GM06990 (cell line): ENCODE results near the gene PCDHA5.
"Not testable (repeated sequence)": the region's sequence is repeated elsewhere in the genome, so short reads cannot be mapped to it uniquely, and the experiment has no call there.

Experiments used
- DNase-seq: peaks from one replicate; pipeline ENCODE4 v3.0.0-alpha.2; 2011; ENCODE audit not compliant: insufficient read length; ENCODE audit errors: extremely low read depth
- H3K27me3 ChIP-seq: replicated peaks from 2 replicates; pipeline ENCODE4 v1.6.0; 2011; ENCODE audit warnings: low read length; ENCODE audit not compliant: control insufficient read depth, insufficient read depth
- H3K36me3 ChIP-seq: 2 replicates; pipeline ENCODE4 v1.5.1; 2011; ENCODE audit warnings: low read length; ENCODE audit not compliant: control insufficient read depth, insufficient read depth
- H3K4me3 ChIP-seq: replicated peaks from 2 replicates; pipeline ENCODE4 v1.5.1; 2011; ENCODE audit warnings: low read depth, mild to moderate bottlenecking, control low read depth, low read length
- TF ChIP-seq, protein P1 (sequence below): IDR thresholded peaks from 2 replicates; pipeline ENCODE4 v1.5.1; 2011; ENCODE audit warnings: low read length, control low read depth, mild to moderate bottlenecking, inconsistent platforms; ENCODE audit not compliant: insufficient read depth, poor library complexity, severe bottlenecking

Gene PCDHA5

DNA sequence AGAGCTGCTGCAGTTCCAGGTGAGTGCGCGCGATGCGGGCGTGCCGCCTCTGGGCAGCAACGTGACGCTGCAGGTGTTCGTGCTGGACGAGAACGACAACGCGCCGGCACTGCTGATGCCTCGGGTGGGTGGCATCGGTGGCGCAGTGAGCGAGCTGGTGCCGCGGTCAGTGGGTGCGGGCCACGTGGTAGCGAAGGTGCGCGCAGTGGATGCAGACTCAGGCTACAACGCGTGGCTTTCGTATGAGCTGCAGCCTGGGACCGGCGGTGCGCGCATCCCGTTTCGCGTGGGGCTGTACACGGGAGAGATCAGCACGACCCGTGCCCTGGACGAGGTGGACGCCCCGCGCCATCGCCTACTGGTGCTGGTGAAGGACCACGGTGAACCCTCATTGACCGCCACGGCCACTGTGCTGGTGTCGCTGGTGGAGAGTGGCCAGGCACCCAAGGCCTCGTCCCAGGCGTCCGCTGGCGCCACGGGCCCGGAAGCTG lies 18.6 kb upstream of the PCDHA5 start:
- Histone ChIP-seq H3K36me3 (no peaks in the 10 kb centered on the region), H3K4me3 (no peak overlapping the region), H3K27me3 (no peaks in the 10 kb centered on the region)
- DNase-seq = no peak
- TF ChIP-seq, protein P1, sequence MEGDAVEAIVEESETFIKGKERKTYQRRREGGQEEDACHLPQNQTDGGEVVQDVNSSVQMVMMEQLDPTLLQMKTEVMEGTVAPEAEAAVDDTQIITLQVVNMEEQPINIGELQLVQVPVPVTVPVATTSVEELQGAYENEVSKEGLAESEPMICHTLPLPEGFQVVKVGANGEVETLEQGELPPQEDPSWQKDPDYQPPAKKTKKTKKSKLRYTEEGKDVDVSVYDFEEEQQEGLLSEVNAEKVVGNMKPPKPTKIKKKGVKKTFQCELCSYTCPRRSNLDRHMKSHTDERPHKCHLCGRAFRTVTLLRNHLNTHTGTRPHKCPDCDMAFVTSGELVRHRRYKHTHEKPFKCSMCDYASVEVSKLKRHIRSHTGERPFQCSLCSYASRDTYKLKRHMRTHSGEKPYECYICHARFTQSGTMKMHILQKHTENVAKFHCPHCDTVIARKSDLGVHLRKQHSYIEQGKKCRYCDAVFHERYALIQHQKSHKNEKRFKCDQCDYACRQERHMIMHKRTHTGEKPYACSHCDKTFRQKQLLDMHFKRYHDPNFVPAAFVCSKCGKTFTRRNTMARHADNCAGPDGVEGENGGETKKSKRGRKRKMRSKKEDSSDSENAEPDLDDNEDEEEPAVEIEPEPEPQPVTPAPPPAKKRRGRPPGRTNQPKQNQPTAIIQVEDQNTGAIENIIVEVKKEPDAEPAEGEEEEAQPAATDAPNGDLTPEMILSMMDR = no peak

- H3K27me3 ChIP-seq = no peaks in the 10 kb centered on the region
- no peak within 1 kb of the TSS for H3K4me3 ChIP-seq
- TF ChIP-seq, protein P1 = no peak
- no peaks in the 10 kb centered on the region for H3K36me3 ChIP-seq
- DNase-seq = no peak
Observed at GRCh38 chr5:140806834-140807775, 14.3 kb upstream of the PCDHA5 start, which contains the start of gene PCDHA4. PCDHA4 (plus strand) TSS chr5:140807068.

- H3K4me3 ChIP-seq, H3K36me3 ChIP-seq, DNase-seq, H3K27me3 ChIP-seq: not testable (repeated sequence)
Observed at GRCh38 chr5:140808241-140808888, 13.0 kb upstream of the PCDHA5 start.

DNA sequence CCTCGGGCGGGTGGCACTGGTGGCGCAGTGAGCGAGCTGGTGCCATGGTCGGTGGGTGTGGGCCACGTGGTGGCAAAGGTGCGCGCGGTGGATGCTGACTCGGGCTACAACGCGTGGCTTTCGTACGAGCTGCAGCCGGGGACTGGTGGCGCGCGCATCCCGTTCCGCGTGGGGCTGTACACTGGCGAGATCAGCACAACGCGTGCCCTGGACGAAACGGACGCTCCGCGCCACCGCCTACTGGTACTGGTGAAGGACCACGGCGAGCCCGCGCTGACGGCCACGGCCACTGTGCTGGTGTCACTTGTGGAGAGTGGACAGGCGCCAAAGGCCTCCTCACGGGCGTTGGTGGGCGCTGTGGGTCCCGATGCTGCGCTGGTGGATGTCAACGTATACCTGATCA lies 12.5 kb upstream of the PCDHA5 start:
- Histone ChIP-seq H3K27me3 (no peaks in the 10 kb centered on the region), H3K36me3 (no peaks in the 10 kb centered on the region), H3K4me3 (no peak overlapping the region)
- TF ChIP-seq, protein P1 = no peak
- no peak for DNase-seq

GRCh38 chr5:140822281-140822629 lies 842 bp downstream of the PCDHA5 start:
- TF ChIP-seq, protein P1 = no peak
- Histone ChIP-seq H3K4me3 (no peak overlapping the region), H3K27me3 (no peaks in the 10 kb centered on the region), H3K36me3 (no peaks in the 10 kb centered on the region)
- DNase-seq = no peak

- not testable (repeated sequence) for H3K27me3 ChIP-seq, H3K36me3 ChIP-seq, DNase-seq, H3K4me3 ChIP-seq
Observed at GRCh38 chr5:140822969-140823368, 1.6 kb downstream of the PCDHA5 start.
